Measurements from ENCODE around the gene CRIP1.

DNA sequence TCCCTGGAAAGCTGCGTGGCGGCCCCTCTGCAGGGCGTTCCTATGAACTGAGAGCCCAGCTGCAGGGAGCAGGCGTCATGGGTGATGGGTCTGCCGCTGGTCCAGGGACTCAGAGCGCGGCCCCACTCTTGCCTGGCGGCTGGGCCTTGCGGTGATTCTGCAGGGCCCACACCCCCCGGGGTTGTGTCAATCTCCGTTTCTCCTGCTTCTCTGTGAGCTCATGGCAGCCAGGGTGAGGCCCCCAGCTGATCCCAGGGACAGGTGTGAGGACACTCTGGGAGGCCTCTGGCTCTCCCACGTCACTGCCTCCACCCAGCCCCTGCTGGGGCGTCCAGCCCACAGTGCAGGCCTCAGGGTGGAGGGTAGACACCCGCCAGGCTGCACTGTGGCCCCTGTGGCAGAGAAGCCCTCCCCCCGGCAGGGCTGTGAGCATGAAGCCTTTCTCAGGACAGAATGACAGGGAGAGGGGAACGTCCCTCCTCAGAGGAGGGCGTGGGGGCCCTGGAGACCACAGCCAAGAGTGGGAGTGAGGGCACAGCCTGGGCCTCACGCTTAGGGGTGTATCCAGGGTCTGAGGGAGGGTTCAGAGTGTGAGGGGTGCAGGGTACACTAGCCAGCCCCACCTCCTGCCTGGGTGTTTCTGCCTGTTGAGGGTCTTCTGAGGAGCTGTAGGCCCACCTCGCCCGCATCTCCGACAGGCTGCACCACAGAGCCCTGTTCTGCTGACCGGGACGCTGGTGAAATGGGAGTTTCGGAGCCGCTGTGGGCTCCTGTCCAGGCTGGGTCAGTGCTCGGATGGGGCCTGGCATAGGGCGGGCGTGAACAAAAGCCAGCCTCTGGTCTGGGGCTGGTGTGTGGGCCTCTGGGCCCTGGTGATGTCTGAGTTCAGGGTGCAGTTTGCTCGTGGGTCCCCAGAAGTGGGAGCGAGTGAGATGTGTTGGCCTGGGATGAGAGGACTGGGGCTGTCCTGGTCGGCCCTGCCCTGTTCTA lies 38.7 kb upstream of the CRIP1 start:
- TF ChIP-seq, protein P1, sequence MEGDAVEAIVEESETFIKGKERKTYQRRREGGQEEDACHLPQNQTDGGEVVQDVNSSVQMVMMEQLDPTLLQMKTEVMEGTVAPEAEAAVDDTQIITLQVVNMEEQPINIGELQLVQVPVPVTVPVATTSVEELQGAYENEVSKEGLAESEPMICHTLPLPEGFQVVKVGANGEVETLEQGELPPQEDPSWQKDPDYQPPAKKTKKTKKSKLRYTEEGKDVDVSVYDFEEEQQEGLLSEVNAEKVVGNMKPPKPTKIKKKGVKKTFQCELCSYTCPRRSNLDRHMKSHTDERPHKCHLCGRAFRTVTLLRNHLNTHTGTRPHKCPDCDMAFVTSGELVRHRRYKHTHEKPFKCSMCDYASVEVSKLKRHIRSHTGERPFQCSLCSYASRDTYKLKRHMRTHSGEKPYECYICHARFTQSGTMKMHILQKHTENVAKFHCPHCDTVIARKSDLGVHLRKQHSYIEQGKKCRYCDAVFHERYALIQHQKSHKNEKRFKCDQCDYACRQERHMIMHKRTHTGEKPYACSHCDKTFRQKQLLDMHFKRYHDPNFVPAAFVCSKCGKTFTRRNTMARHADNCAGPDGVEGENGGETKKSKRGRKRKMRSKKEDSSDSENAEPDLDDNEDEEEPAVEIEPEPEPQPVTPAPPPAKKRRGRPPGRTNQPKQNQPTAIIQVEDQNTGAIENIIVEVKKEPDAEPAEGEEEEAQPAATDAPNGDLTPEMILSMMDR (IDR thresholded peaks at IDR 0.05; ENCODE audit: insufficient read depth, low read length, poor library complexity, severe bottlenecking) = no peak
- TF ChIP-seq EZH2phosphoT487 (conservative IDR thresholded peaks at IDR 0.05; ENCODE audit: low read length) = no peak

Data from SU-DHL-6 (cell line).